ENCODE data around the gene CGREF1.
"Not testable (repeated sequence)": the region's sequence is repeated elsewhere in the genome, so short reads cannot be mapped to it uniquely, and the experiment has no call there.

Gene CGREF1

GRCh38 chr2:27087823-27088410, 31.0 kb downstream of the CGREF1 start:
- DNase-seq (ENCODE audit: low spot score): no peak

GRCh38 chr2:27086724-27087593, 32.0 kb downstream of the CGREF1 start, which contains the start of gene KHK:
KHK (plus strand) TSS chr2:27086772; CDS start chr2:27087260, 488 bp downstream.
- peak; percentile 62 for DNase-seq (ENCODE audit: low spot score)

DNA sequence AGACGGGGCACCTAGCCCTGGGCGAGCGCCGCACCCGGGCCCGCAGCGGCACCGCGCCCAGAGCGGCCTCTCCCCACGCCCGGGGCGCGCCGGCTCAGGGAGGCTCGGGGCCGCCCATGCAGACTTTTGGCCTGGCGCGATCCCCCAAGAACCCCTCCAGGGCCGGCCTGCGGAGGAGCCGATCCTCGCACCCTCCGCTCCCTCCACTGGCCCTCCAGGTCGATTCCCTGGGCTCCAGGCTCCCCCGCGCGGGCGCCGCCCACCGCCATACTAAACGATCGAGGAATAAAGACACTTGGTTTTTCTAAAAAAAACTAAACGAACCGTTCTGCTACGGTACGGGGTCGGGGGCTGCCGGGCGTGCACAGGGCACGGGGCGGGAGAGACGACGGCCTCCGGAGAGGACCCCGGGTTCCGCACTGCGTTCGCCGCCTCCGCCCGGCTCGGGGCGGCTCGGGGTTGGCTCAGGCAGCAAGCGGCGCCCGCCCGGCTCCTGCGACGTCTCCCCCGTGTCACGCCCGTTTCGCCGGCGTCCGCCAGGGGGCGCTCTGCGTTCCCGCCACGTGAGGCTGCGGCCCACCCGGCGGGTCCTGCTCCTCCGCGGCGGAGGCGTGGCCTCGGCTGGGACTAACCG, 32.7 kb downstream of the CGREF1 start:
- peak; percentile 92 for DNase-seq (ENCODE audit: low spot score)

GRCh38 chr2:27085673-27086089, 33.2 kb downstream of the CGREF1 start:
- DNase-seq (ENCODE audit: low spot score): peak; percentile 70

DNA sequence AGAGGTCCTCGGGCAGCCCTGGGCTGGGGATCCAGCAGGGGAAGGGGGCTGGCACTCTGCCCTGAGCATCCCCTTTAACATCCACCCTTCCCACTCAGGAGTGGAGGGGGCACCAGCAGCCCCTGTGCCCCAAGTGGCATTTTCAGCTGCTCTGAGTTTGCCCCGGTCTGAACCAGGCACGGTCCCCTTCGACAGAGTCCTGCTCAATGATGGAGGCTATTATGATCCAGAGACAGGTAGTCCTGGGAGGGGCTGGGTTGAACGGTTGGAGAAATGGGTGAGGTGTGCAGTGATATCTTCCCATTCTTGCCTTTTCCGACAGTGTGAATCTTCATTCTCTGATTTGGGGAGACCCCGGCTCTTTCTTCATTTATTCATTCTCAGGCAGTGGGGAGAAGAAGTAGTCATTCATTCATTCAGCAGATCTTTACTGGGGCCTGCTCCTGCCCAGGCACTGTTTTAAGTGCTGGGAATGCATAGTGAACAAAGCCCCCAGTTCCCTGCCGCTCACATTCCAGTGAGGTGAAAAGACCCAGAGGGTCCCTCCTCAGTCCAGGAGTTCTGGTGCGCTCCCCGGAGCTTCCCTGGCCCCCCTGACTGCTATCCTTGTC, 33.8 kb downstream of the CGREF1 start:
- no peak for DNase-seq (ENCODE audit: low spot score)

GRCh38 chr2:27084297-27085061, 34.4 kb downstream of the CGREF1 start:
- no peak for DNase-seq (ENCODE audit: low spot score)

DNA sequence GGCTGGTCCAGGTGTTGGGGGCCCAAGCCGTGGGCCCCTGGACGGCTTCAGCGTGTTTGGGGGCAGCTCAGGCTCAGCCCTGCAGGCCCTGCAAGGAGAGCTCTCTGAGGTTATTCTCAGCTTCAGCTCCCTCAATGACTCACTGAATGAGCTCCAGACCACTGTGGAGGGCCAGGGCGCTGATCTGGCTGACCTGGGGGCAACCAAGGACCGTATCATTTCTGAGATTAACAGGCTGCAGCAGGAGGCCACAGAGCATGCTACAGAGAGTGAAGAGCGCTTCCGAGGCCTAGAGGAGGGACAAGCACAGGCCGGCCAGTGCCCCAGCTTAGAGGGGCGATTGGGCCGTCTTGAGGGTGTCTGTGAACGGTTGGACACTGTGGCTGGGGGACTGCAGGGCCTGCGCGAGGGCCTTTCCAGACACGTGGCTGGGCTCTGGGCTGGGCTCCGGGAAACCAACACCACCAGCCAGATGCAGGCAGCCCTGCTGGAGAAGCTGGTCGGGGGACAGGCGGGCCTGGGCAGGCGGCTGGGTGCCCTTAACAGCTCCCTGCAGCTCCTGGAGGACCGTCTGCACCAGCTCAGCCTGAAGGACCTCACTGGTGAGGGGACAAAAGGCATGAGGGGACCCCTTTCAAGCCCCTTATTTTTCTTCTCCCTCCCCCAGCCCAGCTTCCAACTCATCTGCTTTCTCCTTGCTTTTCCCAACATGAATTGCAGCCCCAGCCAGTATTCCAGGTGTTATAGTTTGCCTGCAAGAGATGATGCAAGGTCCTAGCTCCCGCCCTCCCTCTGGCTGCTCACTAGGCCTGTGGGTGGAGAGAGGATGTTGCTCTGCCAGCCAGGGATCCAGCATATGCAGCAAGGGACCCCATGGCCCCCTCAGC, 35.3 kb downstream of the CGREF1 start:
- DNase-seq (ENCODE audit: low spot score): no peak

DNA sequence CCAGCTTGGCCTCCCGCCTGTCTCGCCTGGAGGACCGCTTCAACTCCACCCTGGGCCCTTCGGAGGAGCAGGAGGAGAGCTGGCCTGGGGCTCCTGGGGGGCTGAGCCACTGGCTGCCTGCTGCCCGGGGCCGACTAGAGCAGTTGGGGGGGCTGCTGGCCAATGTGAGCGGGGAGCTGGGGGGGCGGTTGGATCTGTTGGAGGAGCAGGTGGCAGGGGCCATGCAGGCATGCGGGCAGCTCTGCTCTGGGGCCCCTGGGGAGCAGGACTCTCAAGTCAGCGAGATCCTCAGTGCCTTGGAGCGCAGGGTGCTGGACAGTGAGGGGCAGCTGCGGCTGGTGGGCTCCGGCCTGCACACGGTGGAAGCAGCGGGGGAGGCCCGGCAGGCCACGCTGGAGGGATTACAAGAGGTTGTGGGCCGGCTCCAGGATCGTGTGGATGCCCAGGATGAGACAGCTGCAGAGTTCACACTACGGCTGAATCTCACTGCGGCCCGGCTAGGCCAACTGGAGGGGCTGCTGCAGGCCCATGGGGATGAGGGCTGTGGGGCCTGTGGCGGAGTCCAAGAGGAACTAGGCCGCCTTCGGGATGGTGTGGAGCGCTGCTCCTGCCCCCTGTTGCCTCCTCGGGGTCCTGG, 36.0 kb downstream of the CGREF1 start:
- no peak for DNase-seq (ENCODE audit: low spot score)

DNA sequence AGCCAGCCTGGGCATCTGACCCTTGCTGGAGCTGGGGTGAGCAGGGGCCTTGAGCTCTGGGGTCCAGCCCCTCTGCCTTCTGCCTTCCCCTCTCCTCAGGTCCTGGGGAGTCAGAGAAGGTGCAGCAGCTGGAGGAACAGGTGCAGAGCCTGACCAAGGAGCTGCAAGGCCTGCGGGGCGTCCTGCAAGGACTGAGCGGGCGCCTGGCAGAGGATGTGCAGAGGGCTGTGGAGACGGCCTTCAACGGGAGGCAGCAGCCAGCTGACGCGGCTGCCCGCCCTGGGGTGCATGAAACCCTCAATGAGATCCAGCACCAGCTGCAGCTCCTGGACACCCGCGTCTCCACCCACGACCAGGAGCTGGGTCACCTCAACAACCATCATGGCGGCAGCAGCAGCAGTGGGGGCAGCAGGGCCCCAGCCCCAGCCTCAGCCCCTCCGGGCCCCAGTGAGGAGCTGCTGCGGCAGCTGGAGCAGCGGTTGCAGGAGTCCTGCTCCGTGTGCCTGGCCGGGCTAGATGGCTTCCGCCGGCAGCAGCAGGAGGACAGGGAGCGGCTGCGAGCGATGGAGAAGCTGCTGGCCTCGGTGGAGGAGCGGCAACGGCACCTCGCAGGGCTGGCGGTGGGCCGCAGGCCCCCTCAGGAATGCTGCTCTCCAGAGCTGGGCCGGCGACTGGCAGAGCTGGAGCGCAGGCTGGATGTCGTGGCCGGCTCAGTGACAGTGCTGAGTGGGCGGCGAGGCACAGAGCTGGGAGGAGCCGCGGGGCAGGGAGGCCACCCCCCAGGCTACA, 36.8 kb downstream of the CGREF1 start:
- DNase-seq (ENCODE audit: low spot score): no peak

GRCh38 chr2:27080603-27080936, 38.4 kb downstream of the CGREF1 start:
- no peak for DNase-seq (ENCODE audit: low spot score)

DNA sequence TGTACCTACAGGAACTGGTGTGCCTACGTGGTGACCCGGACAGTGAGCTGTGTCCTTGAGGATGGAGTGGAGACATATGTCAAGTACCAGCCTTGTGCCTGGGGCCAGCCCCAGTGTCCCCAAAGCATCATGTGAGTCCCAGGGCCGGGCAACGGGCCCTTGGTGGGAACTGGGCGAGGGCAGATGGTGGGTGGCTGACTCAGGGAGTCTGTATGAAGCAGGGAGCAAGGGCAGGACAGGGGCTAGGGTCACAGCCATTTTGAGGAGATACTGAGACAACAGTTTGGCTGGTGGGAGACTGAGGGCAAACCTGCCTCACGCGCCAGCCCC, 38.8 kb downstream of the CGREF1 start:
- no peak for DNase-seq (ENCODE audit: low spot score)

GRCh38 chr2:27079233-27080139, 39.4 kb downstream of the CGREF1 start:
- DNase-seq (ENCODE audit: low spot score): no peak

- DNase-seq (ENCODE audit: low spot score): no peak
Observed at GRCh38 chr2:27078267-27079194, 40.4 kb downstream of the CGREF1 start, which contains the start of gene EMILIN1. EMILIN1 (plus strand) TSS chr2:27078615; CDS start chr2:27079066, 451 bp downstream.

GRCh38 chr2:27077231-27077630, 41.7 kb downstream of the CGREF1 start:
- no peak for DNase-seq (ENCODE audit: low spot score)

GRCh38 chr2:27076323-27076722, 42.6 kb downstream of the CGREF1 start:
- DNase-seq (ENCODE audit: low spot score): no peak

DNA sequence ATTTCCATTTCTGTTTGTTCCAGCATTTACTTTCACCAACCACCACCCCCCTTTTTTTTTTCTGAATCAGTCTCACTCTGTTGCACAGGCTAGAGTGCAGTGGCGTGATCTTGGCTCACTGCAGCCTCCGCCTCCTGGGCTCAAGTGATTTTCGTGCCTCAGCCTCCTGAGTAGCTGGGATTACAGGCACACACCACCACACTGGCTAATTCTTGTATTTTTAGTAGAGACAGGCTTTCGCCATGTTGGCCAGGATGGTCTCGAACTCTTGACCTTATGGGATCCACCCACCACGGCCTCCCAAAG, 43.4 kb downstream of the CGREF1 start:
- DNase-seq (ENCODE audit: low spot score): not testable (repeated sequence)

GRCh38 chr2:27074738-27075565, 44.0 kb downstream of the CGREF1 start:
- DNase-seq (ENCODE audit: low spot score): no peak

Data from RKO (cell line).